PFSK-1 (cell line): Measurements from ENCODE around the gene GRID1.

Experiments used
- POLR2AphosphoS5 ChIP-seq: IDR thresholded peaks from 2 replicates; pipeline ENCODE4 v1.6.1; 2012; ENCODE audit warnings: low read depth, mild to moderate bottlenecking, control low read depth, low read length, moderate library complexity
- SIN3A ChIP-seq: IDR thresholded peaks from 2 replicates; pipeline ENCODE4 v1.6.1; 2012; ENCODE audit warnings: mild to moderate bottlenecking, low read length, moderate library complexity, borderline replicate concordance; ENCODE audit not compliant: insufficient read depth

DNA sequence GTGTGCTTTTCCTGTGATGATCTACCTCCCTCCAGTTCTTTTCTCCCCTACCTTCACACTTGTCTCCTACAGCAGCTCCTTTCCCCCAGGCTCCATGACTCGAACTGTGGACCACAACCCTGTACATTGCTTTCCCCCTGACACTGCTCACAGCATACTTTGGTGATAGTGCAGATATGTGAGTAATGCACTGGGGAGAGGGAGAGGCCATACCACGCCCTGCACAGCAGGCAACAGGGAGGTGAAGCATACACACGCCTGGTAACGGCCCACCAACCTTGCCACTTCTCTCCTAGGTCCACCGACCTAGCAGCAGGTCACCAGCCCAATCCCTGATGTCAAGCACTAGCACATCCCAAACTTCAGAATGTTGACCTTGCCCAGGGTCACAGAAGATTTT lies 238.2 kb downstream of the GRID1 start:
- no peak for TF ChIP-seq SIN3A
- TF ChIP-seq POLR2AphosphoS5, result no peak
